Measurements from ENCODE around the gene SRRM1.
"Not testable (repeated sequence)": the region's sequence is repeated elsewhere in the genome, so short reads cannot be mapped to it uniquely, and the experiment has no call there.

The SRRM1 gene

DNA sequence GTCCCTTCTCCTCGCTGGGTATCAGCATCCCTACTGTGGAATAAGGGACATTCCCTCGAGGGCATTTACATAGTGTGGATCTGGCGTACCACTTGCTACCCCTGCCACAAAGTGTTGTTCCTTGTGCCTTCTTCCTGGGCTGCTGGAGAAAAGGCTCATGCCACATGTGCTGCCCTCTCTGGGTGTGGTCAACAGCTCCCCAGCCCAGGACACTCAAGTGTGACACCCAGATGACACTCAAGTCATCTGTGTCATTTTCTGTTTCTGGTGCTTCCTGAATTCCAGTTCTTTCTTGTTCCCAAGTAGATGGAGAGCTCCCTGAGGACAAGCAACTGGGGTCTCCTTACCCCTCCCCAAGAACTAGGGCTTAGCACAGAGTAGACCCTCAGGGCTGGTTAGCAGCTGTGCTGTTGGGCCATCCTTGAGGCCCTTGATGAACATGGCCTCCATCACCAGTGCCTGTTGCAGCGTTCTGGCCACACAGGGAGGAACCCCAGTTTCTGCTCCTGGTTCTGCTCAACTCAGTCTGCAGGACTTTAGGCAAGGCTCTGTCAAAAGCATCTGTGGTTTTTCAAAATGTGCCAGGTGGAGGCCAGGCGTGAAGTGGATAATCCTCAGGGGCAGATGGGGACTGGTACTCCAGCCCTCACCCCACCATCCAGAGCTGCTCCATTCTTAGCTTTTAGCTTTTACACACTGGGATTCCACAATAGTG is 53.1 kb downstream of the SRRM1 start:
- peak; percentile 61 to 67 for DNase-seq

DNA sequence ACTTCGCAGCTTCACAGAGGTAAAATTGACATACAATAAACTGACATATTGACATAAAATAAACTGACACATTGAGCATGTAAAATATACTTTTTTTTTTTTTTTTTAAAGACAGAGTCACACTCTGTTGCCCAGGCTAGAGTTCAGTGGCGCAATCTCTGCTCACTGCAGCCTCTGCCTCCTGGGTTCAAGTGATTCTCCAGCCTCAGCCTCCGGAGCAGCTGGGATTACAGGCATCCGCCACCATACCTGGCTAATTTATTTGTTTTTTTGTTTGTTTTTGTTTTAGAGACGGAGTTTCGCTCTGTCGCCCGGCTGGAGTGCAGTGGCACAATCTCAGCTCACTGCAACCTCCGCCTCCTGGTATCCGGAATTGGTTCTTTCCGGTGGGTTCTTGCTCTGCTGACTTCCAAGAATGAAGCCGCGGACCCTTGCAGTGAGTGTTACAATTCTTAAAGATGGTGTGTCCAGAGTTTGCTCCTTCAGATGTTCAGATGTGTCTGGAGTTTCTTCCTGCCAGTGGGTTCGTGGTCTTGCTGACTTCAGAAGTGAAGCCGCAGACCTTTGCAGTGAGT is 53.7 kb downstream of the SRRM1 start:
- no peak for DNase-seq

DNA sequence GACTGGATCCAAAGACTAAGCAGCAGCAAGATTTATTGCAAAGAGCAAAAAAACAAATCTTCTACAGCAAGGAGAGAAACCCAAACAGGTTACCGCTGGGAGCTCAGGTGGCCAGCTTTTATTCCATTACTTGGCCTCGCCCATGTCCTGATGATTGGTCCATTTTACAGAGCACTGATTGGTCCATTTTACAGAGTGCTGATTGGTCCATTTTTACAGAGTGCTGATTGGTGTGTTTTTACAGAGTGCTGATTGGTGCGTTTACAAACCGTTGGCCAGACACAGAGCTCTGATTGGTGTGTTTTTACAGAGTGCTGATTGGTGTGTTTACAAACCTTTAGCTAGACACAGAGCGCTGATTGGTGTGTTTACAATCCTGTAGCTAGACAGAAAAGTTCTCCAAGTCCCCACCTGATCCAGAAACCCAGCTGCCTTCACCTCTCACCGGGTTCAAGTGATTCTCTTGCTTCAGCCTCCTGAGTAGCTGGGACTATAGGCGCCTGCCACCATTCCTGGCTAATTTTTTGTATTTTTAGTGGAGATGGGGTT is 54.4 kb downstream of the SRRM1 start:
- not testable (repeated sequence) for DNase-seq

DNA sequence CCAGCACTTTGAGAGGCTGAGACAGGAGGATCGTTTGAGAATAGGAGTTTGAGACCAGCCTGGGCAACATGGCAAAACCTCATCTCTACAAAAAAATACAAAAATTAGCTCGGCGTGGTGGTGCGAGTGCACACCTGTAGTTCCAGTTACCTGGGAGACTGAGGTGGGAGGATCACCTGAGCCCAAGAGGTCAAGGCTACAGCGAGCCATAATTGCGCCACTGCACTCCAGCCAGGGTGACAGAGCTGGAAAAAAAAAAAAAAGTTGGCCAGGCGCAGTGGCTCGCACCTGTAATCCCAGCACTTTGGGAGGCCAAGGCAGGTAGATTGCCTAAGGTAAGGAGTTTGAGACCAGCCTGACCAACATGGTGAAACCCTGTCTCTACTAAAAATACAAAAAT is 55.2 kb downstream of the SRRM1 start:
- DNase-seq, result not testable (repeated sequence)

DNA sequence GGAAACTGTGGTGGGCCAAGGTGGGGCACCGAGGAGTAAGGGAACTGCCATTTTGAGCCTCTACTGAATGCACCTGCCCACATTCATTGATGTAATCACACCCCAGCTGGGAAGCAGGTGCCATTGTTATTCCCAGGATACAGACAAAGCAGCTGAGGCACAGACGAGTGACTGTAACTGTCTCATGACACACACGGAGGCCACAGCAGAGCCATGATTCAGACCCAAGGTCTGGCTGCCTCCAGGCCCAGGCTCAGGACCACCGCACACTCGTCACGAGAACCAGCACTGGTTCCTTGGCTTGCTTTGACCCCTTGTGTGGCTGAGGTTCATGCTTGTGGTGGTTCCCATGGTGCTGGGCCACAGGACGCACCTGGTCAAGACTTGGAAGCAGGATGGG is 56.5 kb downstream of the SRRM1 start:
- DNase-seq, result no peak

DNA sequence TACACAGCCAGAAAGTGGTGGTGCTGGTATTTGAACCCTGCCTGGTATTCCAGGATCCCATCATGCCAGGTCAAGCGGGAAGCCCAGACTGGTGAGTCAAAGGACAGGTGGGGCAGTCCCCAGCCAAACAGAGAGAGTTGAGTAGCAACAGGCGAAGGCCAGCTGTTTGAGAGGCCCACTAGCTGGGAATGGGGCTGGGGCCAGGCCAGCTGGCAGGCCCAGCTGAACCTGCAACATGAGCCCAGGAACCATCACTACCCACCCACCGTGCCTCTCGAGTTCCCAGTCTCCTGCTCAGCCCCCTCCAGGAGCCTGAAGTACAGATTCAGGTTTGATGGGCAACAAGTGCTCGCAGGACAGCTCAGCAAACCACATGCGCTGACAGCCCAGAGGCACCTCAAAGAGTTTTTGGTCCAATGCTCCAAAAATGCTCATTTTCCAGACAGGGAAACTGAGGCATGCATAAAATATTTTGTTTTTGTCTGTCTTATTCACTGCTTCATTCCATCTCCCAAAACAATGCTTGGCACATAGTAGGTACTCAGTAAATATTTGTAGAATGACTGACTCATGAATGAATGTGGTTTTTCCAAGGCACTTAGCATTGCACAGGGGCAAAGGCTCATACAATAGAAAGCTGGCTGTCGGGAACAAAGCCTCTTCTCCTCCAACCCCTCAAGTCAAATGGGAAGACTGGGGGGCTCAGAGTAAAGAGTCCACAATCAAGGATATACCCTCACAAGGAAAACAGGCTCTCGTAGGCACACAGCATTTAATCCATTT is 59.6 kb downstream of the SRRM1 start:
- DNase-seq, result no peak

DNA sequence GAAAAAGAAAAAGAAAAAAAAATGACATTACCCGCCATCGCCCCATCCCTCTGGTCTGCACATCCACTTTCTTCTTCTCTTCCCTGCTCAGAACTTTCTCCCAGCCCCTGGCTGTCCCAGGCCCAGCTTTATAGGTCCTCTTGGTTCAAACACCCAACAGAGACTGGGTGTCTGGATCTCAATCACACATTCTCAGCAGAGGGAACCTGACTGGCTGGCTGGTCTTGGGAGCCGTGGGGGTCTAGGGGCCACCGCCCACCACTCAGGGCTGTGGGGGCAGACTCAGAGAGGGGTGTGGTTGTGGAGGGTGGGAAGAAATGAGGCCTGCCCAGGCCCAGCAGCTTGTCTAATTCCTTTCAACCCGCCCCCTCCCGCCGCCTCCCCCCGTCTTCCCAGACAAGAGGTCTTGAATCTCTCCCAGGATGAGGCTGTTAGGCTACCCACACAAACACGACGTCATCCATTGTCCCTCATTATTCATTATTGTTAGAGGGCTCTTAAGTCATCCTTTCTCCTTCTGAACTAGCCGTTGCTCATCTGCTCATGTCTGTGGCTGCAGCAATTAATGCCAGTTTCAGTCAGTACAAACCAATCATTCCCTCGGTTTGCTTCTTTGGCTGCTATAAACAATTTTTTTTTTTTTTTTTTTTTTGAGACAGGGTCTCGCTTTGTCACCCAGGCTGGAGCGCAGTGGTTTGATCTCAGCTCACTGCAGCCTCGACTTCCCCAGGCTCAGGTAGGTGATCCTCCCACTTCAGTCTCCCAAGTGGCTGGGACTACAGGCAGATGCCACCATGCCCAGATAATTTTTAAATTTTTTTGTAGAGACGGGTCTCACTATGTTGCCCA is 61.5 kb downstream of the SRRM1 start:
- peak; percentile 64 to 73 for DNase-seq

DNA sequence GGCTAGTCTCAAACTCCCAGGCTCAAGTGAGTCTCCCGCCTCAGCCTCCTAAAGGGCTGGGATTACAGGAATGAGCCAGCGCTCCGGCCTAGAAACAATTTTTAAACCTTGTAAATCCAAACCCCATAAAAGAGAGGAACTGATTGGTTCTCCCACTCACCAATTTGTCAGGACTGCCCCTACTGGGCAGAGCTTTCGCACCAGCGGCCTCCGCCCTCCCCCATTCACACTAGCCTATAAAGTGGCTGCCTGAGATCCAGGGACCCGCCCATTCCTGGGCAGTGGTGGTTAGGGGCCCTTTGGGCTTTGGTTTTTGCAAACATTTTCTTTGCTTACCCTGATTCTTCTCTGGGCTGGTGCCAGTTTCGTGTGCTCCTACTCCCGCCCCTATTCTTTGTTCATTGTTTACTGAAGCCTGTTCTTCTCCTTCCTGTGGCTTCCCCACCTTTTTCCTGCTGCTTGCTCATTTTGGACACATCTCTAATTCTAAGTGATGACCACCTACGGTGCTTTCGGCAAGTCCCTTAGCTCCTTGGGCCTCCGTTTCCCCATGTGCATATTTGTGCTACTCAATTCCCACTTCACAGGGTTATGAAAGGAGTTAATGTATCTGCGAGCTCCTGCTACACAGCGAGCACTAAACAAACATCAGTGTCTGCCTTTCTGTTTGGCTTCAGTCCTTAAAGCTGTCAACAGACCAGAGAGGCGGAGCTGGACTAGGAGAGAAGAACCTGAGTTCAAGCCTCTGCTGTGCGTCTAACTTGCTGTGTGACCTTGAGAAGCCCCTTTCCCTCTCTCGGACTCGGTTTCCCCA is 62.4 kb downstream of the SRRM1 start:
- DNase-seq, result peak; percentile 75 to 84

DNA sequence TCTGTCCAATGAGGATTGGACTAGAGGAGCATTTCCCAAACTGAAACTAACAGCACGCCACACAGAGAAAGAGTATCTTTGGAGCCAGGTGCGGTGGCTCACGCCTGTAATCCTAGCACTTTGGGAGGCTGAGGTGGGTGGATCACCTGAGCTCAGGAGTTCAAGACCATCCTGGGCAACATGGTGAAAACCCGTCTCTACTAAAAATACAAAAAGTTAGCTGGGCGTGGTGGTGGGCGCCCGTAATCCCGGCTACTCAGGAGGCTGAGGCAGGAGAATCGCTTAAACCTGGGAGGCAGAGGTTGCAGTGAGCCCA is 62.9 kb downstream of the SRRM1 start:
- DNase-seq, result not testable (repeated sequence)

DNA sequence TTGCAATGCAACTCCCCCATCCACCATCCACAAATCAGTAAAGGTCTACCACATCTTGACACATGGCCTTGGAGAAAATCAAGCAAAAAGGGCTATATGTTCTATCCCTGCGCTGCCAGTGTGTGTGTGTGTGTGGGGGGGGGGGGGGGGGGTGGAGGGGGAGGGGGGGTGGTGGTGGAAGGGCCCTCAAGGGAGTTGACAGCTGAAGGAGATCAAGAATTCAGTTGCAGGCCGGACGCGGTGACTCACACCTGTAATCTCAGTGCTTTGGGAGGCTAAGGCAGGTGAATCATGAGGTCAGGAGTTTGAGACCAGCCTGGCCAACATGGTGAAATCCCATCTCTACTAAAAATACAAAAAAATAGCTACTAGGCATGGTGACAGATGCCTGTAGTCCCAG is 64.6 kb downstream of the SRRM1 start:
- no peak for DNase-seq

DNA sequence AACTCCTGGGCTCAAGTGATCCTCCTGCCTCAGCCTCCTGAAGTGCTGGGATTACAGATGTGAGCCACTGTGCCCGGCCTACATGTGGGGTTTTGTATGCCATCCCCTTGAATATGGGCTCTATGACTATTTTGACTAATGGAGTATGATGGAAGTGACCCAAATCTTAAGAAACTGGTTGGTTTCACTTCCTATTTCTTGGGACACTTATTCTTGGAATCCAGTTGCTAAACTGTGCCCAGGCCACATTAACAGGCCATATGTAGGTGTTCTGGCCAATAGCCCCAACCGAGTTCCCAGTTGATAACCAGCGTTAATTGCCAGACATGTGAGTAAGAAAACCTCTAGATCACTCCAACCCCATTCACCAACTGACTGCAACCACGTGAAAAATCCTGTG is 65.8 kb downstream of the SRRM1 start:
- peak; percentile 97 to 99 for DNase-seq

DNA sequence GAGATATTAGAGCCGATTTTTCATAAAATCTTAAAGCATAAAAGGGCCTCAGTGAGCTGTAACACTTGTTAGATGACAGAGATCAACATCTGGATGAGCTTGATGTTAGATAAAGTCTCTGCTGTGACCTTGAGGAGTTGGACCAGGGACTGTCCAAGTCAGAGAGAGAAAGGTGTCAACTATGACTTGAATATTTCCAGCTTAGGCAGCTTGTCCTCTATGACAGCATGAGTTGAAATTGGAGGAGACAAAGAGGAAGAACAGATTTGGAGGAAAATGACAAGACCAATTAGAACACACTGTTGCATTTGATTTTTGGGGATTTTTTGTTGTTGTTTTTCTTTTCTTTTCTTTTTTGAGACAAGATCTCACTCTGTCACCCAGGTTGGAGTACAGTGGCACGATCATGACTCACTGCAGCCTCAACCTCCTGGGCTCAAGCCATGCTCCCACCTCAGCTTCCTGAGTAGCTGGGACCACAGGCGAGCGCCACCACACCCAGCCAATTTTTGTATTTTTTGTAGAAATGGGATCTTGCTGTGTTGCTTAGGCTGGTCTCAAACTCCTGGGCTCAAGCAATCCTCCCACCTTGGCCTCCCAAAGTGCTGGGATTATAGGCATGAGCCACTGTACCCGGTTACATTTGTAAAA is 66.8 kb downstream of the SRRM1 start:
- peak; percentile 43 to 58 for DNase-seq

DNA sequence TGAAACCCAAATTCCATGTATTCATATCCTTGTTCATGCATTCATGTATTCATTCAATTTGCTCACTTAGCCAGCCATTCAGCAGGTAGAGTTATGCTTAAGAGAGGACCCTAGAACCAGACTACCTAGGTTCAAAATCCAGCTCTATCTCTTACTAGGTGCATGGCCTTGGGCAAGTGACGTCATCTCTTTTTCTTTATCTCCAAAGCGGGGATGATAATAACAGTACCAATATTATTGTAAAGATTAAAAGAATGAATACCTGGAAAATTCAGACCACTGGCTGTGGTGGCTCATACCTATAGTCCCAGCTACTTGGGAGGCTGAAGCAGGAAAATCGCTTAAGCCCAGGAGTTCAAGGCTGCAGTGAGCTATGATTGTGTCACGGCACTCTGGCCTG is 68.2 kb downstream of the SRRM1 start:
- no peak for DNase-seq

DNA sequence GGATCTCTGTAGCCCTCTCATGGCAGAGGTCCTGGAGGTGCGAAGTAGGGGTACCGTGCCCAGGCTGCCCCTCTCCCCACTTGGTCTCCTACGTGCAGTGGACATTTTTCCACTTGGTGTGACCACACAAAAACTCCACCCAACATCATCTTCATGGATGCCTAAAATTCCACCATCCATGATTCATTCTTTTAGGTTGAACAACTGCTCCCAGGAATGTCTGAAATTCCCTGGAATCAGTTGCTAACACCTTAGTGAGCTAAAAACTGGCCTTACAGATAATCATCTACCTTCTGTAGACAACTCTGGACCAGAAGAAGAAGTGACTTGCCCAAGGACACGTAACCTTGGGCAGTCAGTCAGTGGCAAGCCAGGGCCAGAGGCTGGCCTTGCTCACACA is 70.1 kb downstream of the SRRM1 start:
- DNase-seq, result no peak

DNA sequence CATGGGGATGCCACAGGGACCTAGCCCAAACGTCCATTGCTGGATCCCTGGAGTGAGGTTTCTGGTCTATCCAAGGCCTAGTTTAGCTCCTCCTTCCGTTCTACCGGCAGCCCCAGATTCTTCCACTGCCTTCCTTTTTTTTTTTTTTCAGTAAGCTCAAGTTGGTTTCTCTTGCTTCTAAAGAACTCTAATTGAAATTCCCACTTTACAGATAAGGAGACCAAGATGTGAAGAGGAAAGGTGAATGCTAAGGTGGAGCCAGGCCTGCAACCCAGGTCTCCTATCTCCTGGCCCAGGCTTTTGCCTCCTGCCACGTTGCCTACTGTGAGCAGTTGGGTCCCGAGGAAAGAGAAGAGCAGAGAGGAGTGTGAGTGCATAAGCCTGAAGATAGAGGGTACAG is 70.6 kb downstream of the SRRM1 start:
- DNase-seq, result no peak

DNA sequence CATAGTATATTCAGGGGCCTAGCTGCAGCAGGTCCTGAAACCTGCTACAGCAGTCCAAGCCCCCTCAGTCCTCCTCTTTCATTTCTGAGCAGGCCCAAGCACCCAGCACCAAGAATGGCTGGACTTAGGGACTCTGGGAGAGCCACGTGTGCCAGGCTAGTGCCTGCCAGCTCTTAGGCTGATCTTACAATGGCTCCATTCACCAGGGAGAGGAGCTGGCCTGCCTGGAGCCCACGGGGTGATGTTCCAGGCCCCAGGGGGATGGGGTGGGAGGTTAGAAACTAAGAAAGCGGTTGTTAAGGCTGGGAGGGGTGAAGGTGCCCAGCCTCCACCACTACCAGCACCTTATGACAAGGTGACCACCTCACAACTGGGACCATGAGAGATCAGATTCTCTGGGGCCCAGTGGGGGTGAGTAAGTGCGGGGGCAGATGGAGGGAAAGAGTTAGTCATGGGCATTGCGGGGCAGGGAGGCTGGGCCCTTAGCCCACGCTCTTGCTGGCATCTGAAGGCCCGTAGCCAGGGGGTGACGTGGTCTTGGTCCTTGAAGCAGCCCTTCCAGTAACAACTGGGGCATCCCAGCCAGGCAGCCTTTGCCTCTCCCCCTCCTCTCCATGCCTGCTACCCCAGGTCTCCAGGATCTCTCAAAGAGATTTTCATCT is 71.9 kb downstream of the SRRM1 start:
- no peak for DNase-seq

DNA sequence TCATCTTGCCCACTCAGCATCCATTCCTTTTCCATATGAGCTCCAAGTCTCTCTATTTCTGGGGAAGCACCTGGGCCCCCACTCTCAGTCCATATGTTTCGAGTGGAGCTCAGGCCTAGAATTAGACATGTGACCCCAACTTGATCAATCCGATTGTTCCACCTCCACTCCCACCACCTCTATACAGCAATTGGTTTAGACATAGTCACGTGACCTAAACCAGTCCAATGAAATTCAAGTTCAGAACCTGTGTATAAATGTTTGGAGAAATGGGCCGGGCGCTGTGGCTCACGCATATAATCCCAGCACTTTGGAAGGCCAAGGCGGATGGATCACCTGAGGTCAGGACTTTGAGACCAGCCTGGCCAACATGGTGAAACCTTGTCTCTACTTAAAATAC is 72.6 kb downstream of the SRRM1 start:
- DNase-seq, result no peak

DNA sequence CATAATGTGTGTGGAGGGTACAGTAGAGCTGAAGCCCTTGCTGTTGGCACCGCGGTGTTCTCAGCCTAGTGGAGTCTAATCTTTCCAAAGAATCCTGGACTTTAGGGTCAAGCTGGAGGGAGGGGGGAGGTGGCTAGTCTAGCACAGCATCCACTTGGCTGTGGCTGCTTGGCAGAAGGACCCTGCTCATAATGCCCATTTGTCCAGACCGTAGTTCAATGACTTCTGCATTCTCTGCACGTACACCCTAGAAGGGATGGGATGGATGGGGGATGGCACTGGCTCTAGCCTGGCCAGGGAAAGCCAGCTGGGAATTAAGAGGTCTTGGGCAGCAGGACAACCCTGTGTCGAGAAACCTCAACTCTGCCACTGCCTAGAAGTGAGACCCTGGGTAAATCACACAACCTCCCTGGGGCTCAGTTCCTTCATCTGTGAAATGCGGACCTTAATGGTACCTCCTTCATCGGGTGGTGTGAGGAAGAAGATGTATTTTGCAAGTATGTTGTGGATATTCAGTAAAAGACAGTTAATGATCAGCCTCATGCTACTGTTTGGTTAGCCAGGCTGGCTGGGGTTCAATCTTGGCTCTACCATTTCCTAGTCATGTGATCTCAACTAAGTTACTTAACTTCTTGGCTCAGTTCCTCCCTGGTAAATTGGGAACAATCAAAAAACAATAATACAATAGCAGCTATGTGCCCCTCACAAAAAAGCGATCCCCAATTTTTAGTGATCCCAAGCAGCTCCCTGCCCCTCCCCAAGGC is 75.0 kb downstream of the SRRM1 start:
- peak in 1 of 2 donors; percentile 33 for DNase-seq

DNA sequence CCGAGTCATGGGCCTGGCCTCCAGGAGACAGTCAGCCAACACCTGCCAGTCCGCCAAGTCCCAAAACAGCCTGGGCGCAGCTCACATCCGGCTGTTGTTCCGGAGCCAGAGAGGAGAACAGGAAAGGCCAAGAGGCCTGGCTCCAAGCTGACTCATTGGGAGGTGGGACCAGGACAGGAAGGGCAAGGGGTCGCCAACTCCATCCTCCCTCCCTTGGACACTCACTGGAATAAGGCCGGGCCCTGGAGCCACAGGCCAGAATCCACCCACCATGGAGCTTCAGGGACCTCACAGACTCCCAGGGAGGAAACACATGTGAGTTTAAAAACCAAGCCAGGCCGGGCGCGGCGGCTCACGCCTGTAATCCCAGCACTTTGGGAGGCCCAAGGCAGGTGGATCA is 77.0 kb downstream of the SRRM1 start:
- DNase-seq, result peak in 1 of 2 donors; percentile 47

DNA sequence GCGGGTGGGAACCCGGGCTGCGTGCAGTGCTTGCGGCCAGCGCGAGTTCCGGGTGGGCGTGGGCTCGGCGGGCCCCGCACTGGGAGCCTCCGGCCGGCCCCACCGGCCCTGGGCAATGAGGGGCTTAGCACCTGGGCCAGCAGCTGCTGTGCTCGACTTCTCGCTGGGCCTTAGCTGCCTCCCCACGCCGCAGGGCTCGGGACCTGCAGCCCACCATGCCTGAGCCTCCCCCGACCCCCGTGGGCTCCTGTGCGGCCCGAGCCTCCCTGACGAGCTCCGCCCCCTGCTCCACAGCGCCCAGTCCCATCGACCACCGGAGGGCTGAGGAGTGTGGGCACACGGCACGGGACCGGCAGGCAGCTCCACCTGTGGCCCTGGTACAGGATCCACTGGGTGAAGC is 78.4 kb downstream of the SRRM1 start:
- no peak for DNase-seq
